Naive B cell (primary cell): ENCODE measurements around the gene SP6. TPM values are rescaled to one million over a fixed set of nuclear protein-coding genes. Genes with fewer than 3 reads are reported as not detected.
A peak's percentile ranks its signal among the peaks of the same experiment; 100 is the strongest.

Experiments
- ATAC-seq, 2 donors: fragments of 150-1000 bp; cut with Tn5 transposase; 2 replicates each; pipeline ENCODE4 v1.10.0; 2021; ENCODE audit warnings: low read depth in 2 of 2, mild to moderate bottlenecking in 2 of 2, moderate library complexity in 2 of 2
- DNase-seq: peaks from one replicate; pipeline ENCODE4 v3.0.0; 2022
- H3K27ac Mint-ChIP-seq, 6 donors: one replicate each; pipeline ENCODE4 v1.8.0; 2020 to 2022; ENCODE audit warnings: mild to moderate bottlenecking in 6 of 6, mixed read lengths in 6 of 6, moderate library complexity in 5 of 6, inconsistent platforms in 2 of 6
- H3K27me3 Mint-ChIP-seq, 3 donors: one replicate each; pipeline ENCODE4 v1.8.0; 2021 to 2022; ENCODE audit warnings: mixed read lengths in 3 of 3, mild to moderate bottlenecking in 1 of 3
- H3K36me3 Mint-ChIP-seq, 2 donors: one replicate each; pipeline ENCODE4 v1.8.0; 2020 to 2022; ENCODE audit warnings: mixed read lengths in 2 of 2, inconsistent platforms in 1 of 2, mild to moderate bottlenecking in 1 of 2
- H3K4me1 Mint-ChIP-seq, 3 donors: one replicate each; pipeline ENCODE4 v1.8.0; 2020 to 2022; ENCODE audit warnings: mixed read lengths in 3 of 3, inconsistent platforms in 1 of 3, mild to moderate bottlenecking in 1 of 3, moderate library complexity in 1 of 3
- H3K4me3 Mint-ChIP-seq, 8 donors: one replicate each; pipeline ENCODE4 v1.8.0; 2020 to 2022; ENCODE audit warnings: mild to moderate bottlenecking in 8 of 8, mixed read lengths in 8 of 8, moderate library complexity in 8 of 8, inconsistent platforms in 2 of 8
- H3K9me3 Mint-ChIP-seq, 7 donors: one replicate each; pipeline ENCODE4 v1.8.0; 2020 to 2022; ENCODE audit warnings: mixed read lengths in 7 of 7, mild to moderate bottlenecking in 5 of 7, inconsistent platforms in 2 of 7, moderate library complexity in 1 of 7
- polyA plus RNA-seq, 6 donors: library from polyadenylated mRNA; unstranded; fragments of 300-500 nt; fragmentation: Illumina TruSeq; gene quantifications; one replicate each; pipeline ENCODE4 v1.2.3, GENCODE V29; 2021; ENCODE audit warnings: low read depth in 6 of 6

The SP6 gene
- polyA plus RNA-seq, result under 1 TPM in 1 of 6 donors, not detected in 5; 0.12 TPM

DNA sequence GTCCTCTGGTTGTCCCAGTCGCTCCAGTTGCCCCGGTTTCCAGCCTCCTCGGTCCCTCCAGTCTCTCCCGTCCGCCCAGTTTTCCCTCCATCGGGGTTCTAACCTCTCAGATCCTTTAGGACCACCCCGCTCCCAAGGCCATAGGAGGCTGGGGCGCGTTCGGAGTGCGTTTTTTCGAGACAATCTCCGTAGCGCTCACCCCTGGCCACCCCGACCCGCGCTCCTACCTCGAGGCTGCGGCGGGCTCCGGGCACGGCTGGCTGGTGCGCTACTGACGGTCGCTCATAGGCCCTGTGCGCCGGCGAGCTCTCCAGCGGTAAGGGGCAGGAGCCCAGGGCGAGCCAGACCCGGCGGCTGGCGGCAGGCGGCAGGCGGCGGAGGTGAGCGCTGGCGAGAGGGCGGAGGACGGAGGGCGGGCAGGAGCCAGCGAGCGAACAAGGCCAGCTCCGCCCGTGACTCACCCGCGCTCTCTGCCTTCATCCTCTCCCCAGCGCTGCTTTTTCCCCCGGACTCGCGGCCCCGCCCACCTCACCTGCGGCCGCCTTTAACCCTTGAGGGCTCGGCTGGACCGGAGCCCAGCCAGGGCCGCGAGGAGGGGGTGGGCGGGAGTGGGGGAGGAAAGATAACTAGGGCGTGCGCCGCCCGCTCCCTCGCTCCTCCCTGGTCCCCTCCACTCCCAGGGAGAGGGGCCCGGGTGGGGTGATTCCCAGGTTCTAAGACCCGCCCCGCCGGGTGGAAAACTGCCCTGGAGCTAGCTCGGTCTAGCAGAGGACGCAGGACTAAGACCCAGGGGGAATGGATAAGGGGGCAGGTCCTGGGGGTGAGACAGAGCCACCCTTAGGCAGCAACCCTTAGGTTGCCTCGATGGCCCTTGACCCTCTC is at the start of gene SP6:
TSS of gene SP6 (minus strand) at position 472 of the 882 bp plus-strand sequence. CDS start 2,734 bp downstream, outside the sequence.
- DNase-seq (peak; percentile 31), ATAC-seq (peak; percentile 65 to 67)
- H3K36me3 Mint-ChIP-seq, result no peaks in the 10 kb centered on the region
- H3K4me1 Mint-ChIP-seq, result peaks cover 23 to 32% (median 29%) of the 10 kb centered on the region in 3 donors
- H3K4me3 Mint-ChIP-seq, result peak within 1 kb of the TSS; percentile 16 to 88 (median 74)
- H3K9me3 Mint-ChIP-seq, result no peaks in the 10 kb centered on the region
- H3K27me3 Mint-ChIP-seq, result peaks cover 63 to 94% (median 90%) of the 10 kb centered on the region in 3 donors
- no peak within 1 kb of the TSS for H3K27ac Mint-ChIP-seq

GRCh38 chr17:47899643-47900042 is 48.7 kb upstream of the SP6 start:
- Mint-ChIP-seq H3K4me1 (peaks cover 39 to 55% (median 42%) of the 10 kb centered on the region in 3 donors), H3K4me3 (no peak overlapping the region), H3K36me3 (peaks cover 0 to 11% of the 10 kb centered on the region in 2 donors), H3K27me3 (no peaks in the 10 kb centered on the region), H3K9me3 (no peaks in the 10 kb centered on the region), H3K27ac (peak overlapping the region in 1 of 6 donors; percentile 33)
- DNase-seq, result no peak
- ATAC-seq, result no peak

GRCh38 chr17:47898241-47898640 is 47.3 kb upstream of the SP6 start:
- ATAC-seq (no peak), DNase-seq (no peak)
- H3K36me3 Mint-ChIP-seq, result peaks cover 0 to 11% of the 10 kb centered on the region in 2 donors
- H3K27me3 Mint-ChIP-seq, result no peaks in the 10 kb centered on the region
- H3K9me3 Mint-ChIP-seq, result no peaks in the 10 kb centered on the region
- no peak overlapping the region for H3K27ac Mint-ChIP-seq
- peak overlapping the region in 4 of 8 donors; percentile 29 to 97 (median 72) for H3K4me3 Mint-ChIP-seq
- H3K4me1 Mint-ChIP-seq, result peaks cover 48 to 64% (median 50%) of the 10 kb centered on the region in 3 donors

GRCh38 chr17:47897561-47897960 is 46.6 kb upstream of the SP6 start:
- H3K27ac Mint-ChIP-seq, result peak overlapping the region in 1 of 6 donors; percentile 99
- ATAC-seq, result no peak
- peak overlapping the region in 6 of 8 donors; percentile 88 to 97 (median 92) for H3K4me3 Mint-ChIP-seq
- peaks cover 44 to 65% (median 46%) of the 10 kb centered on the region in 3 donors for H3K4me1 Mint-ChIP-seq
- H3K27me3 Mint-ChIP-seq, result no peaks in the 10 kb centered on the region
- peaks cover 0 to 11% of the 10 kb centered on the region in 2 donors for H3K36me3 Mint-ChIP-seq
- DNase-seq, result no peak
- no peaks in the 10 kb centered on the region for H3K9me3 Mint-ChIP-seq

DNA sequence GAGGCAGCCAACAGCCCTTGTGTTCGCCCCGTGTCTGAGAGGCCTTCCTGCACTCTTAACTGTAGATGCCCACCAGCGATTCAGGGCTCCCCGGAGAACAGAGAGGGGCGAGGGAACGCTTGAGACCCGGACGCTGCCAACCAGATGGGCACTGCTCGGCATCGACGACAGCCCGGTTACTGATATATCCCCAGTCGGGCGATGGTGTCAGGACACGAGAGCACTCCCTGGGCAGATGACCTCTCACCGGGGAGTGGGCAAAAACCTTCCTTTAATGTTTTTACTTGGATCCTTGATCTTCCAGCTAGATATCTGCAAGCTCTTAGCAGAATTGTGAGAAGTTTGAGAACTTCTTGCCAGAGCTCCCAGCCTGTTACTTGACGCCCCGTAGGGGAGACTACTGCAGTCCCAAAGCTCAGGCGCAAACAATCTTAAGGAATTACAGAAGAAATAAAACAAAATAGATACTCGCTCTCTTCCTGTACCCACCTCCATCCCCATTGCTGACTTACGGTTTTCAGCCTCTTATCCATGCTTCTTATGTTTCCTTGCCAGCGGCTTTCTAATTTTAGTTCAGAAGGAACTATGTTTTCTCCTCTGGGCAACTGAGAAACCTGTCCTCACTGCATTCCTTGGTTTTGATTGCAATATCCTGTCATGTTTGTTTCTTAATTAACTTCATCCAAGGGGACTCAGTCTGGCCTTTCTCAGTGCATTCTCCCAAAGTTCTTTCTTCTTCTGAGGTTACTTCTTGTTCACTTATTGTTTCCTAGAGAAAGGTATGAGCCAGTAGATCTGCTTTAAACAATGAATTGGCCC is 45.9 kb upstream of the SP6 start:
- peaks cover 38 to 60% (median 41%) of the 10 kb centered on the region in 3 donors for H3K4me1 Mint-ChIP-seq
- no peak for ATAC-seq
- no peak for DNase-seq
- no peaks in the 10 kb centered on the region for H3K27me3 Mint-ChIP-seq
- no peaks in the 10 kb centered on the region for H3K9me3 Mint-ChIP-seq
- H3K36me3 Mint-ChIP-seq, result peaks cover 0 to 5% of the 10 kb centered on the region in 2 donors
- peak overlapping the region; percentile 87 to 99 (median 92) for H3K27ac Mint-ChIP-seq
- H3K4me3 Mint-ChIP-seq, result peak overlapping the region; percentile 88 to 97 (median 94)

DNA sequence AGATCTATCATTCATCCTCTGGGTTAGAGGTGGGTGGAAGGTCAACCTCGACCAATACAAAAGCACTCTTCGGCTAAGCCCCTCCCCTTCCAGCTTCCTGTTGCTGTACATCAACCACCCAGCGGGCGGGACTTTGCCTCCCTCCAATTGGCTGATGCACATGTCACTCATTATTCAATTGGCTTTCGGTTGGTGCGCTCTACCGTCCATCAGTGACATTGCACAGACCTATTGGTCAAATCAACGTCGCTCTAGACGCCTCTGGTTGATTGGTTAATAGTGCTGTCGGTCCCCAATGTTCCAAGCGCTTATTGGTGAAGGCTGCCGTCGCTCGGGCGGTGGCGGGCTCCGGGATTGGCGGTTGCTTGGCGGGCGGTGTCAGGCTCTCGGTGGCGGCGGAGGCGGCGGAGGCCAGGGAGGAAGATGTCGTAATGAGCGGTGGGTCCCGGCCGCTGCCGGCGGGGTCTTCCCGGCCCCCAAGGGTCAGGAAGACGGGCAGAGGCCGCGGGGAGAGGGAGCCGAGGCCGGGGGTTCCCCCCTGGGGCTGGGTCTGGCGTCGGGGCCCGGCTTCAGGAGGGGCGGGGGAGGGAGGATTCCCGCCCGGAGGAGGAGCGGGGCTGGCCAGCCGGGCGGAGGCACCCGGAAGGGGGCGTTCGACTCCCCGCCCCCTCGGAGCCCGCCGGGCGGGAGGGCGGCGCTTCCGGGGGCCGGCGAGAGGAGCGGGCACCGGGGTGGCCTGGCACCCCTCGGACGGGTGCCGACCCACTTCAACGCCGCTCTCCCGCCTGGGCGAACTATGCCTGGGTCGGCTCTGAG is 45.1 kb upstream of the SP6 start, which contains the start of gene SP2:
TSS of gene SP2 (plus strand) at position 381 of the 816 bp plus-strand sequence. CDS start at position 432, 51 bp downstream.
- peak within 1 kb of the TSS; percentile 99 to 100 (median 100) for H3K27ac Mint-ChIP-seq
- ATAC-seq, result peak; percentile 83 to 85
- peaks cover 40 to 62% (median 43%) of the 10 kb centered on the region in 3 donors for H3K4me1 Mint-ChIP-seq
- H3K27me3 Mint-ChIP-seq, result no peaks in the 10 kb centered on the region
- peak within 1 kb of the TSS; percentile 92 to 100 (median 100) for H3K4me3 Mint-ChIP-seq
- peak; percentile 100 for DNase-seq
- H3K36me3 Mint-ChIP-seq, result peaks cover 0 to 5% of the 10 kb centered on the region in 2 donors
- H3K9me3 Mint-ChIP-seq, result no peaks in the 10 kb centered on the region

DNA sequence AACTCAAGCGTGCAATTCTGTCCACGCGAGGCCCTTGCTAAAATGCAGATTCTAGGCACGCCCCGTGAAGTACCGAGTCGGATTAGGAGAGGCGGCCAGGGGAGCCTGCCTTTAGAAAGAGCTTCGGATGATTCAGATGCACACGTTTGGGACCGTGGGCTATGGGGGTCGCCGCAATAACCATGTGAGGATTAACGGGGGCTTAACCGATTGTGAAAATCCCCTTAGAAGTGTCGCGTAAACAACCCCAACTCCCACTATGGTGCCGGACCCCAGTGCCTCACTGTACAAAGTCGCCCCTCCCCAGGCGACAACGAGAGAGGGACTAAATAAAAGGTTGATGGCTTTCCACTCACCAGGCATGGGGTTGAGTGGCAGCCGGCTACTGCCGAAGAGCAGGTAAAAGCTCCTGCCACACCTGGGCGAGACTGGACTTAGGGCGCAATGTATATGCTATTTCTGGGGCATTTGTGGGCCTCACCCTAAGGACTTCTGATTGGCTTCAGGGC is 44.4 kb upstream of the SP6 start:
- no peaks in the 10 kb centered on the region for H3K27me3 Mint-ChIP-seq
- no peak for ATAC-seq
- peak overlapping the region; percentile 99 to 100 (median 100) for H3K27ac Mint-ChIP-seq
- peaks cover 0 to 5% of the 10 kb centered on the region in 2 donors for H3K36me3 Mint-ChIP-seq
- peaks cover 40 to 65% (median 47%) of the 10 kb centered on the region in 3 donors for H3K4me1 Mint-ChIP-seq
- DNase-seq, result no peak
- peak overlapping the region; percentile 85 to 100 (median 100) for H3K4me3 Mint-ChIP-seq
- H3K9me3 Mint-ChIP-seq, result no peaks in the 10 kb centered on the region

GRCh38 chr17:47894498-47895346 is 43.8 kb upstream of the SP6 start:
- H3K36me3 Mint-ChIP-seq, result peaks cover 0 to 5% of the 10 kb centered on the region in 2 donors
- ATAC-seq (no peak), DNase-seq (no peak)
- H3K9me3 Mint-ChIP-seq, result no peaks in the 10 kb centered on the region
- H3K4me3 Mint-ChIP-seq, result peak overlapping the region; percentile 85 to 100 (median 100)
- H3K27ac Mint-ChIP-seq, result peak overlapping the region; percentile 99 to 100 (median 100)
- no peaks in the 10 kb centered on the region for H3K27me3 Mint-ChIP-seq
- peaks cover 40 to 70% (median 52%) of the 10 kb centered on the region in 3 donors for H3K4me1 Mint-ChIP-seq

- Mint-ChIP-seq H3K4me3 (peak overlapping the region in 3 of 8 donors; percentile 26 to 82 (median 69)), H3K9me3 (no peaks in the 10 kb centered on the region), H3K27ac (peak overlapping the region in 4 of 6 donors; percentile 2 to 87 (median 76)), H3K36me3 (no peaks in the 10 kb centered on the region), H3K4me1 (peaks cover 25 to 44% (median 35%) of the 10 kb centered on the region in 3 donors), H3K27me3 (no peaks in the 10 kb centered on the region)
- DNase-seq, result no peak
- no peak for ATAC-seq
Measured at GRCh38 chr17:47891545-47892088, 40.7 kb upstream of the SP6 start.

- no peaks in the 10 kb centered on the region for H3K36me3 Mint-ChIP-seq
- DNase-seq, result peak; percentile 83
- H3K27me3 Mint-ChIP-seq, result no peaks in the 10 kb centered on the region
- peaks cover 21 to 36% (median 35%) of the 10 kb centered on the region in 3 donors for H3K4me1 Mint-ChIP-seq
- no peaks in the 10 kb centered on the region for H3K9me3 Mint-ChIP-seq
- H3K27ac Mint-ChIP-seq, result peak overlapping the region in 3 of 6 donors; percentile 39 to 70 (median 53)
- H3K4me3 Mint-ChIP-seq, result peak overlapping the region in 1 of 8 donors; percentile 69
- ATAC-seq, result peak; percentile 98 to 99
Measured at GRCh38 chr17:47889734-47890529, 39.0 kb upstream of the SP6 start.

DNA sequence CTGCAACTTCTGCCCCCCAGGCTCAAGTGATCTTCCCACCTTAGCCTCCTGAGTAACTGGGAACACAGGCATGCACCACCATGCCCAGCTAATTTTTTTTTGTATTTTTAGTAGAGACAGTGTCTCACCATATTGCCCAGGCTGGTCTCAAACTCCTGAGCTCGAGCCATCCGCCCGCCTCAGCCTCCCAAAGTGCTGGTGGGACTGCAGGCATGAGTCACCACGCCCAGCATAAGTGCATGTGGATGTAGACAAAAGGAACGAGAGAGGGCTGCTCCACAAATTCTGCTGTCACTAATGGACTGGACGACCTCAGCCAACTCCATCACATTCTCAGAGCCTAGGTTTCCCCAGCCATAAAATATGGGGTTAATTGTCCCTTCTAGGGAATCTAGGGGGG is 37.3 kb upstream of the SP6 start:
- ATAC-seq (no peak), DNase-seq (no peak)
- no peak overlapping the region for H3K27ac Mint-ChIP-seq
- H3K27me3 Mint-ChIP-seq, result peaks cover 0 to 9% (median 4%) of the 10 kb centered on the region in 3 donors
- no peaks in the 10 kb centered on the region for H3K36me3 Mint-ChIP-seq
- peaks cover 0 to 1% (median 0%) of the 10 kb centered on the region in 7 donors for H3K9me3 Mint-ChIP-seq
- H3K4me1 Mint-ChIP-seq, result peaks cover 8 to 20% (median 20%) of the 10 kb centered on the region in 3 donors
- H3K4me3 Mint-ChIP-seq, result no peak overlapping the region
